OCI-LY1 (cell line): ENCODE data around the gene DPY19L3.

Experiments
- CTCF ChIP-seq: fragments of 200-600 bp; sonication (generic), shearing (Covaris generic); IDR thresholded peaks from 2 replicates; pipeline ENCODE4 v1.5.1; 2017; ENCODE audit warnings: mild to moderate bottlenecking, antibody characterized with exemption, low read length, moderate library complexity, mixed read lengths
- EZH2 ChIP-seq: fragments of 200-600 bp; sonication (generic), shearing (Covaris generic); IDR thresholded peaks from 2 replicates; pipeline ENCODE4 v1.8.0; 2017; ENCODE audit warnings: borderline replicate concordance, mixed run types, mild to moderate bottlenecking, antibody characterized with exemption, low read length, moderate library complexity, mixed read lengths

DNA sequence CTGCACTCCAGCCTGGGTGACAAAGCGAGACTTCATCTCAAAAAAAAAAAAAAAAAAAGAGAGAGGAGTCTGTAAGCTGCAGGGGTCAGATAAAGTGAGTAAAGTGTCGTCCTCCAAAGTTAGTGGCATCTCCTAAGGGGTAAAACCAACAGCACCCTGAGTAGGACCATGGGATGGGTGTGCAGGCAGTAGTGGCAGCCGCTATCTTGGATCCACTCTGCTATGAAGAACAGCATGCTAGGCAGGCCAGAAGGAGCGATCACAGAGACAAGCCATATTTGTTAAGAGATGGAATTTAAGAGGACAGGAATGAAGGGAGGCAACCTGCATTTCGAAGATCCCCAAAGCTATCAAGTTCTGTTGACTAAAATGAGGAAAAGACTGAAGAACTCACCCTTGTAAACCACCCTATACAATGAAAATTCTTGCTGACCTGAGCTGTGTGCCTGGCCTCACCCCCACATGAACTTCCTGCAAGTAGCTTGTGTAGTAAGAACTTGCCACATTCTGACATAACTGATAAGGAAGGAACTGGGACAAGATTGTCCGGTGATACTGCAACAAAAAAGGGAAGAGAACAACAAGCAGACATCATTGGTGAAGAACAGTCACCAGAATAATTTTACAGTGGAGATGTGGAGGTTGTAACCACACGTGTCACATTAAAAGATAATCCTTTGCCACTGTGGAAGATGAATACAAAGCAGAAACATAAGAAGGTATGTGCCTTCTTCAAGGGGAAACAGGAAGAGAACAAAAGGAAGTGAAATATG, 16.2 kb downstream of the DPY19L3 start:
- TF ChIP-seq CTCF (no peak), EZH2 (no peak)
